Measurements from ENCODE around the gene RYR3. TPM values are rescaled to one million over a fixed set of nuclear protein-coding genes. Genes with fewer than 3 reads are reported as not detected.

Gene RYR3
- total and polyA plus RNA-seq, 2 donors (not counting 1 experiment from before 2014, with no cell fraction given): 0.17 TPM; not detected in 1

- Histone ChIP-seq H3K9me3 (ENCODE audit: control insufficient read depth, insufficient read depth, low read depth, low read length) (no peaks in the 10 kb centered on the region), H4K20me1 (ENCODE audit: control insufficient read depth, extremely low read depth, insufficient read depth, low read length) (no peaks in the 10 kb centered on the region), H3K4me2 (ENCODE audit: extremely low read depth, insufficient read depth, low read length) (no peak overlapping the region), H3K27ac (ENCODE audit: insufficient read depth, low read length) (no peak overlapping the region), H2AFZ (ENCODE audit: low read length) (no peak overlapping the region), H3K4me1 (ENCODE audit: control insufficient read depth, extremely low read depth, insufficient read depth, low read length) (no peaks in the 10 kb centered on the region), H3K36me3 (ENCODE audit: control insufficient read depth, insufficient read depth, low read length) (no peaks in the 10 kb centered on the region), H3K79me2 (ENCODE audit: control insufficient read depth, insufficient read depth, low read length) (no peaks in the 10 kb centered on the region), H3K27me3 (ENCODE audit: control insufficient read depth, insufficient read depth, low read length) (no peaks in the 10 kb centered on the region), H3K4me3 (replicated peaks in 1 of 4; ENCODE audit: control extremely low read depth in 1 of 4, insufficient read depth in 1 of 4, low read depth in 3 of 4, low read length in 4 of 4) (no peak overlapping the region), H3K9ac (ENCODE audit: insufficient read depth, low read length) (no peak overlapping the region)
- DNase-seq (ENCODE audit: low read depth in 2 of 2): no peak
- TF ChIP-seq, protein P1, sequence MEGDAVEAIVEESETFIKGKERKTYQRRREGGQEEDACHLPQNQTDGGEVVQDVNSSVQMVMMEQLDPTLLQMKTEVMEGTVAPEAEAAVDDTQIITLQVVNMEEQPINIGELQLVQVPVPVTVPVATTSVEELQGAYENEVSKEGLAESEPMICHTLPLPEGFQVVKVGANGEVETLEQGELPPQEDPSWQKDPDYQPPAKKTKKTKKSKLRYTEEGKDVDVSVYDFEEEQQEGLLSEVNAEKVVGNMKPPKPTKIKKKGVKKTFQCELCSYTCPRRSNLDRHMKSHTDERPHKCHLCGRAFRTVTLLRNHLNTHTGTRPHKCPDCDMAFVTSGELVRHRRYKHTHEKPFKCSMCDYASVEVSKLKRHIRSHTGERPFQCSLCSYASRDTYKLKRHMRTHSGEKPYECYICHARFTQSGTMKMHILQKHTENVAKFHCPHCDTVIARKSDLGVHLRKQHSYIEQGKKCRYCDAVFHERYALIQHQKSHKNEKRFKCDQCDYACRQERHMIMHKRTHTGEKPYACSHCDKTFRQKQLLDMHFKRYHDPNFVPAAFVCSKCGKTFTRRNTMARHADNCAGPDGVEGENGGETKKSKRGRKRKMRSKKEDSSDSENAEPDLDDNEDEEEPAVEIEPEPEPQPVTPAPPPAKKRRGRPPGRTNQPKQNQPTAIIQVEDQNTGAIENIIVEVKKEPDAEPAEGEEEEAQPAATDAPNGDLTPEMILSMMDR (conservative IDR thresholded peaks at IDR 0.05 in 1 of 2, IDR thresholded peaks at IDR 0.05 in 1 of 2; ENCODE audit: low read depth in 1 of 2, low read length in 2 of 2): no peak
- TF ChIP-seq EZH2 (IDR thresholded peaks at IDR 0.05; ENCODE audit: low read length, missing control alignments): no peak
These were observed 318.9 kb downstream of the RYR3 start for GRCh38 chr15:33629647-33630046.

DNA sequence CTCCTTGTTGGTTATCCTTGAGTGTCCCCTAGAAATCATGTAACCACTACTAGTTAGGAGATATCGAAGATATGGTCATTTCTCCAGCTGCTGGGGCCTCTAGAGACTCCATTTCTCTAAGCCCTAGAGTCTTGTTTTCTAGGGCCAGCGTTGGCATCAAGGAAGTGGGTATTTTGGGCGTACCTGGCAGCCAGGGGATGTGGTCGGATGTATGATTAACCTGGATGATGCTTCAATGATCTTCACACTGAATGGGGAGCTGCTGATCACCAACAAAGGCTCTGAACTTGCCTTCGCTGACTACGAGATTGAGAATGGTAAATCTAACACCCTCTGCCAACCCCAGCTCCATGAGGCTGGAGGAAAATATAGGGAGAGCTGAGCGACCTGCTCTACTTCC lies 325.5 kb downstream of the RYR3 start:
- Histone ChIP-seq H3K27me3 (ENCODE audit: control insufficient read depth, insufficient read depth, low read length) (no peaks in the 10 kb centered on the region), H3K4me1 (ENCODE audit: control insufficient read depth, extremely low read depth, insufficient read depth, low read length) (no peaks in the 10 kb centered on the region), H3K4me3 (replicated peaks in 1 of 4; ENCODE audit: control extremely low read depth in 1 of 4, insufficient read depth in 1 of 4, low read depth in 3 of 4, low read length in 4 of 4) (no peak overlapping the region), H3K9me3 (ENCODE audit: control insufficient read depth, insufficient read depth, low read depth, low read length) (no peaks in the 10 kb centered on the region), H3K79me2 (ENCODE audit: control insufficient read depth, insufficient read depth, low read length) (no peaks in the 10 kb centered on the region), H3K4me2 (ENCODE audit: extremely low read depth, insufficient read depth, low read length) (no peak overlapping the region), H3K36me3 (ENCODE audit: control insufficient read depth, insufficient read depth, low read length) (no peaks in the 10 kb centered on the region), H3K9ac (ENCODE audit: insufficient read depth, low read length) (no peak overlapping the region), H4K20me1 (ENCODE audit: control insufficient read depth, extremely low read depth, insufficient read depth, low read length) (no peaks in the 10 kb centered on the region), H3K27ac (ENCODE audit: insufficient read depth, low read length) (no peak overlapping the region), H2AFZ (ENCODE audit: low read length) (no peak overlapping the region)
- DNase-seq (ENCODE audit: low read depth in 2 of 2): no peak
- no peak for TF ChIP-seq EZH2 (IDR thresholded peaks at IDR 0.05; ENCODE audit: low read length, missing control alignments)
- TF ChIP-seq, protein P1 (conservative IDR thresholded peaks at IDR 0.05 in 1 of 2, IDR thresholded peaks at IDR 0.05 in 1 of 2; ENCODE audit: low read depth in 1 of 2, low read length in 2 of 2): no peak

DNA sequence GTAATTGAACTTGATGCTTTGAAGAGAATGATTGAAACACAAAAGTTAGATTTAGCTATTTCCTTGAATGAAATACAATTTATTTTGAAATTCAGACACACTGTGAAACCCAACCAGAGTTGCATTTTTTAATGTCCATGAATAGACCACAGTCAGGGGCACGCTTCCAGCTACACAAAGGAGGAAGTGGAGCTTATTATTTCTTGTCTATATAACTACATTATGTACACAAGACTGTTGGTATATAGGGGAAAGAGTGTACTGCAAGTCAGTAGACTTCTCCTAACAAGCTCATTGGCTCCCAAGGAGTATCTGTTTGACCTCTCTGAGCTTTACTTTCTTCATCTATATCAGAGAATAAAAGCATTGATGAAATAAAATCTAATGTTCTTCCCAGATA lies 326.2 kb downstream of the RYR3 start:
- no peak for TF ChIP-seq EZH2 (IDR thresholded peaks at IDR 0.05; ENCODE audit: low read length, missing control alignments)
- TF ChIP-seq, protein P1 (conservative IDR thresholded peaks at IDR 0.05 in 1 of 2, IDR thresholded peaks at IDR 0.05 in 1 of 2; ENCODE audit: low read depth in 1 of 2, low read length in 2 of 2): no peak
- no peaks in the 10 kb centered on the region for H3K9me3 ChIP-seq (ENCODE audit: control insufficient read depth, insufficient read depth, low read depth, low read length)
- no peak overlapping the region for H3K27ac ChIP-seq (ENCODE audit: insufficient read depth, low read length)
- no peak overlapping the region for H3K4me2 ChIP-seq (ENCODE audit: extremely low read depth, insufficient read depth, low read length)
- no peaks in the 10 kb centered on the region for H3K27me3 ChIP-seq (ENCODE audit: control insufficient read depth, insufficient read depth, low read length)
- H3K79me2 ChIP-seq (ENCODE audit: control insufficient read depth, insufficient read depth, low read length): no peaks in the 10 kb centered on the region
- no peak overlapping the region for H2AFZ ChIP-seq (ENCODE audit: low read length)
- H3K4me3 ChIP-seq (replicated peaks in 1 of 4; ENCODE audit: control extremely low read depth in 1 of 4, insufficient read depth in 1 of 4, low read depth in 3 of 4, low read length in 4 of 4): no peak overlapping the region
- H3K4me1 ChIP-seq (ENCODE audit: control insufficient read depth, extremely low read depth, insufficient read depth, low read length): no peaks in the 10 kb centered on the region
- no peaks in the 10 kb centered on the region for H4K20me1 ChIP-seq (ENCODE audit: control insufficient read depth, extremely low read depth, insufficient read depth, low read length)
- no peak overlapping the region for H3K9ac ChIP-seq (ENCODE audit: insufficient read depth, low read length)
- DNase-seq (ENCODE audit: low read depth in 2 of 2): no peak
- H3K36me3 ChIP-seq (ENCODE audit: control insufficient read depth, insufficient read depth, low read length): no peaks in the 10 kb centered on the region
